22Rv1 (cell line): Measurements from ENCODE around the gene QPCT.

Experiments used
- CTCF ChIP-seq: fragments of 450-650 bp; IDR thresholded peaks from 2 replicates; pipeline ENCODE4 v1.5.1; 2017; ENCODE audit warnings: mild to moderate bottlenecking
- ZFX ChIP-seq: fragments of 450-650 bp; IDR thresholded peaks from 2 replicates; pipeline ENCODE4 v1.6.1; 2017; ENCODE audit warnings: antibody characterized with exemption, borderline replicate concordance

- TF ChIP-seq CTCF (no peak), ZFX (no peak)
These were observed 47.3 kb downstream of the QPCT start for GRCh38 chr2:37391711-37392110.
